ENCODE measurements around the gene CCL21. TPM values are rescaled to one million over a fixed set of nuclear protein-coding genes. Genes with fewer than 3 reads are reported as not detected.

CCL21 gene
- total and polyA plus RNA-seq, 2 donors (not counting 1 experiment from before 2014, with no cell fraction given): not detected

DNA sequence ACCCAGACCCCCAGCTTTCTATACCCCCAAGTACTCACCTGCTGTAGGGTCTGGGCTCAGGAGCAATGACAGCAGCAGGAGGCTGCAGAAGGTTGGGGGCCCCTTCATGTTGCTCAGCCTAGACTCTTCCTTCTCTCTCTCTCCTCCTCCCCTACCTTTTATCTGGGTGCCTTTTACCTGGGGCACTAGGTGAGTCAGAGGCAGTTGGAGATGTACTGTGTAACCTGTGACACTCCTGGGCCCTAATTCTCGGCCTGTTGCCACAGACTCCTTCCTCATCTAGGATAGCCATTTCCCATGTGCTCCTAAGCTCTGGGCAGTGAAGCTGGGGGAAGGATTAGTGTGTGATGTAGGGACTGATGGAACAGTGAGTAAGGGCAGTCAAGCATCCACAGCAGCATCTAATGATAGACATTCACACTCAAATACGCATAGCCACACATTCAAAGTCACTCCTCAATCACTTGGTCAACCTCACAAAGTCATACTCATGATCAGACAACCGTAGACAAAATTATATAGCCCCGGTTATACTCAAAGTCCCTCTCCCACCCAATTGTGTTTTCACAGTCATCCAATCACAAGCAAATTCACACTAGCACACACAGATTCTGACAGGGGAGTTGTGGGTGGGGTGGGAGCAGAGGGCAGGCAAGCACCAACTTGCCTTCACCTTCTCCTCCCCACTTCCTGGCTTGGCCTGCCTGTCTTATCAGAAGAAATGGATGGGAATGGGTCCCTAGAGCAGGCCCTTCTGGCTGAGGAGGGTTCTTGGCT, 47.2 kb downstream of the CCL21 start, which contains the start of gene CCL27:
Gene CCL27 (minus strand): TSS at position 132 of the 777 bp plus-strand sequence. CDS start 24 bp downstream, at position 108.
- Mint-ChIP-seq H3K27ac (no peak within 1 kb of the TSS), H3K4me3 (no peak within 1 kb of the TSS), H3K4me1 (peaks cover 20% of the 10 kb centered on the region), H3K27me3 (no peaks in the 10 kb centered on the region), H3K9me3 (ENCODE audit: insufficient read depth) (no peaks in the 10 kb centered on the region)
- Histone ChIP-seq H3K4me1 (ENCODE audit: control insufficient read depth in 2 of 2, insufficient read depth in 2 of 2, low read length in 2 of 2) (peaks cover 10 to 18% of the 10 kb centered on the region in 2 donors), H3K9me3 (ENCODE audit: control extremely low read depth in 1 of 3, control insufficient read depth in 2 of 3, insufficient read depth in 1 of 3, low read length in 2 of 3) (peaks cover 0 to 8% (median 0%) of the 10 kb centered on the region in 3 donors), H3K36me3 (replicated peaks in 1 of 2; ENCODE audit: control extremely low read depth in 1 of 2, control insufficient read depth in 1 of 2, extremely low read depth in 1 of 2, insufficient read depth in 2 of 2, low read length in 1 of 2) (no peaks in the 10 kb centered on the region), H3K4me3 (ENCODE audit: control extremely low read depth in 1 of 5, extremely low read depth in 1 of 5, insufficient read depth in 1 of 5, low read depth in 2 of 5, low read length in 4 of 5) (no peak within 1 kb of the TSS), H3K27me3 (replicated peaks in 1 of 4; ENCODE audit: control extremely low read depth in 1 of 4, control insufficient read depth in 3 of 4, insufficient read depth in 4 of 4, low read length in 3 of 4) (no peaks in the 10 kb centered on the region), H4K20me1 (ENCODE audit: control insufficient read depth, insufficient read depth, low read length, poor library complexity, severe bottlenecking) (no peaks in the 10 kb centered on the region), H3K27ac (ENCODE audit: low read length in 2 of 2) (no peak within 1 kb of the TSS), H2AFZ (ENCODE audit: insufficient read depth, low read depth, low read length, poor library complexity, severe bottlenecking) (no peak within 1 kb of the TSS), H3K9ac (ENCODE audit: low read length) (no peak within 1 kb of the TSS), H3K4me2 (replicated peaks; ENCODE audit: low read depth, low read length, poor library complexity, severe bottlenecking) (no peak within 1 kb of the TSS), H3K79me2 (ENCODE audit: control insufficient read depth, insufficient read depth, low read length) (no peaks in the 10 kb centered on the region)
- intact Hi-C loops (cut with micrococcal nuclease): no loop called here
- no peak for DNase-seq
- WGBS (ENCODE audit: insufficient coverage): 93% methylated on average over 3 of the region's 4 CpGs
- ATAC-seq (ENCODE audit: low read depth): no peak
- CTCF ChIA-PET: interaction anchor here (0.7 to 4.9 kb wide), 6 partner anchors 15 to 40 kb away, joined by 3 to 34 read pairs (median 6); partner anchors contain the start of gene GALT
- POLR2A ChIA-PET: no interaction called here
- TF ChIP-seq, protein P1, sequence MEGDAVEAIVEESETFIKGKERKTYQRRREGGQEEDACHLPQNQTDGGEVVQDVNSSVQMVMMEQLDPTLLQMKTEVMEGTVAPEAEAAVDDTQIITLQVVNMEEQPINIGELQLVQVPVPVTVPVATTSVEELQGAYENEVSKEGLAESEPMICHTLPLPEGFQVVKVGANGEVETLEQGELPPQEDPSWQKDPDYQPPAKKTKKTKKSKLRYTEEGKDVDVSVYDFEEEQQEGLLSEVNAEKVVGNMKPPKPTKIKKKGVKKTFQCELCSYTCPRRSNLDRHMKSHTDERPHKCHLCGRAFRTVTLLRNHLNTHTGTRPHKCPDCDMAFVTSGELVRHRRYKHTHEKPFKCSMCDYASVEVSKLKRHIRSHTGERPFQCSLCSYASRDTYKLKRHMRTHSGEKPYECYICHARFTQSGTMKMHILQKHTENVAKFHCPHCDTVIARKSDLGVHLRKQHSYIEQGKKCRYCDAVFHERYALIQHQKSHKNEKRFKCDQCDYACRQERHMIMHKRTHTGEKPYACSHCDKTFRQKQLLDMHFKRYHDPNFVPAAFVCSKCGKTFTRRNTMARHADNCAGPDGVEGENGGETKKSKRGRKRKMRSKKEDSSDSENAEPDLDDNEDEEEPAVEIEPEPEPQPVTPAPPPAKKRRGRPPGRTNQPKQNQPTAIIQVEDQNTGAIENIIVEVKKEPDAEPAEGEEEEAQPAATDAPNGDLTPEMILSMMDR (IDR thresholded peaks at IDR 0.05): no peak

DNA sequence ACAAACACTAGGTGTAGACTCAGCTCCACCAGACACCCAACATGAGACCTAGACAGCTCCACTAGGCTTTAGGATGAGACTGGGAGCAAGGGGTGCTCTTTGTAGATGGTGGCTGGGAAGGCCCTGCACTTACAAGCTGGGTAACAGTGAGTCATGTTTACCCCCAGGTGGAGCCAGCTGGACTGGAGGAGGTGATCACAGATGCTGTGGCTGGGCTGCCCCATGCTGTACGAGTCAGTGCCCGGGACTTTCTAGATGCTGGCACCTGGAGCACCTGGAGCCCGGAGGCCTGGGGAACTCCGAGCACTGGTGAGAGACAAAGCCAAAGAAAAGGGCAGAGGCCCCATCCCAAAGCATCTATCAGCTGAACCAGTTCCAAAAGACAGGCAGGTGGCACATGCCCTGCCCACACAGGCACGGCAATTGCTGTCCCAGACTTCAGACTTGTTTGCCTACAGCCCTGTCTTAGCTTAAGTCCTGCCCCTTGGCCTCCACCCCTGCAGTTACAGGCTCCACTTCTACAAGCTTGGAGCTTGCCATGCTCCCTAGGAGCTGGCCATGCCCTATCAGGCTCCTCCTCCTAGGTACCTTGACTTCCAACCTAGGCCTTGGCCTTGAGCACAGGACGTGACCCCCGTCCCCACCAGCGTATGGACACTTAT, 50.2 kb downstream of the CCL21 start:
- no peak overlapping the region for H3K4me3 ChIP-seq (ENCODE audit: control extremely low read depth in 1 of 5, extremely low read depth in 1 of 5, insufficient read depth in 1 of 5, low read depth in 2 of 5, low read length in 4 of 5)
- peaks cover 7% of the 10 kb centered on the region for H3K4me1 Mint-ChIP-seq
- TF ChIP-seq, protein P1 (IDR thresholded peaks at IDR 0.05): no peak
- TF ChIP-seq EZH2 (IDR thresholded peaks at IDR 0.05; ENCODE audit: borderline replicate concordance, insufficient read depth, low read depth, low read length, poor library complexity, severe bottlenecking): no peak
- H3K27me3 ChIP-seq (replicated peaks in 1 of 4; ENCODE audit: control extremely low read depth in 1 of 4, control insufficient read depth in 3 of 4, insufficient read depth in 4 of 4, low read length in 3 of 4): no peaks in the 10 kb centered on the region
- intact Hi-C loops (cut with micrococcal nuclease): no loop called here
- 92% methylated on average over 8 of the region's 8 CpGs for WGBS (ENCODE audit: insufficient coverage)
- no peaks in the 10 kb centered on the region for H3K9me3 ChIP-seq (ENCODE audit: control extremely low read depth in 1 of 3, control insufficient read depth in 2 of 3, insufficient read depth in 1 of 3, low read length in 2 of 3)
- no peak overlapping the region for H3K9ac ChIP-seq (ENCODE audit: low read length)
- H3K9me3 Mint-ChIP-seq (ENCODE audit: insufficient read depth): no peaks in the 10 kb centered on the region
- H3K27ac Mint-ChIP-seq: no peak overlapping the region
- no peak overlapping the region for H2AFZ ChIP-seq (ENCODE audit: insufficient read depth, low read depth, low read length, poor library complexity, severe bottlenecking)
- no peaks in the 10 kb centered on the region for H3K79me2 ChIP-seq (ENCODE audit: control insufficient read depth, insufficient read depth, low read length)
- H3K27ac ChIP-seq (ENCODE audit: low read length in 2 of 2): no peak overlapping the region
- H3K27me3 Mint-ChIP-seq: peaks cover 3% of the 10 kb centered on the region
- no peaks in the 10 kb centered on the region for H4K20me1 ChIP-seq (ENCODE audit: control insufficient read depth, insufficient read depth, low read length, poor library complexity, severe bottlenecking)
- H3K4me2 ChIP-seq (replicated peaks; ENCODE audit: low read depth, low read length, poor library complexity, severe bottlenecking): no peak overlapping the region
- no peak overlapping the region for H3K4me3 Mint-ChIP-seq
- CTCF ChIA-PET: interaction anchor here (2.9 kb wide), 1 partner anchor 43 kb away, joined by 10 read pairs; no protein-coding TSS in a partner anchor
- DNase-seq: no peak
- H3K4me1 ChIP-seq (ENCODE audit: control insufficient read depth in 2 of 2, insufficient read depth in 2 of 2, low read length in 2 of 2): peaks cover 4 to 5% of the 10 kb centered on the region in 2 donors
- H3K36me3 ChIP-seq (replicated peaks in 1 of 2; ENCODE audit: control extremely low read depth in 1 of 2, control insufficient read depth in 1 of 2, extremely low read depth in 1 of 2, insufficient read depth in 2 of 2, low read length in 1 of 2): no peaks in the 10 kb centered on the region
- POLR2A ChIA-PET: no interaction called here
- ATAC-seq (ENCODE audit: low read depth): no peak
